Effector CD8-positive, alpha-beta T cell (primary cell): ENCODE data around the gene HNRNPK.

Experiments used
- DNase-seq: peaks from one replicate; lab custom pipeline; 2025; lab: John Stamatoyannopoulos, UW
- total RNA-seq, 4 experiments: gene quantifications; one replicate each; lab custom pipeline; 2026; lab: John Stamatoyannopoulos, UW

HNRNPK gene
- total RNA-seq, result 753 to 1,035 (median 784) reads per million in 4 experiments

DNA sequence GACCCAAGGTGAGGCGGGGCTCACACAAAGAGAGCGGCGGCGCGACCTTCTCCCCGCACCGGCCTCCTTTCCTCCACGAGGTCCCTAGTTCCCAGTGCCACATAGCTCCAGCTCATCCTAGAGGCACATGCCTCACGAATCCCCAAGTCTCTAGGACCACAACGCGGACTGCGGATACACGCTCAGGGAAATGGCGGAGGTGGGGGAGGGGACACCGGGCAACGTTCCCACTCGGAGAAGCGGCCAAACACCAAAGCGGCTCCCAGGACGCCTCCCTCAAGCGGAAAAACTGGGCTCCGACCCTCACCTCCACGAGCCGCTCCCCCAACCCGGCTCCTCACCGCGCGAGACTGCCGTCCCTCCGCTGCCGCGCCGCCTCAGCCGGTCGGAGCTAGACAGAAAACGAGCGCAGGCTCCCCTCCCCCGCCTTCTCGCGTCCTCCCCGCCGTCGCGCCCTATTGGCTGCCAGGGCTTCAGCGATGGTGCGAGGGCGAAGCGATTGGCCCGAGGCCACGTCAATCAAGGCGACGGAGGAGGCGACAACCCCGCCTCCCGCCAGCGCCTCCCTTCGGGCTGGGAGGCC, at the start of gene HNRNPK:
HNRNPK (minus strand) TSS at position 404 of the 583 bp plus-strand sequence. CDS start 1,963 bp downstream, outside the sequence.
- DNase-seq, result peak; percentile 98

DNA sequence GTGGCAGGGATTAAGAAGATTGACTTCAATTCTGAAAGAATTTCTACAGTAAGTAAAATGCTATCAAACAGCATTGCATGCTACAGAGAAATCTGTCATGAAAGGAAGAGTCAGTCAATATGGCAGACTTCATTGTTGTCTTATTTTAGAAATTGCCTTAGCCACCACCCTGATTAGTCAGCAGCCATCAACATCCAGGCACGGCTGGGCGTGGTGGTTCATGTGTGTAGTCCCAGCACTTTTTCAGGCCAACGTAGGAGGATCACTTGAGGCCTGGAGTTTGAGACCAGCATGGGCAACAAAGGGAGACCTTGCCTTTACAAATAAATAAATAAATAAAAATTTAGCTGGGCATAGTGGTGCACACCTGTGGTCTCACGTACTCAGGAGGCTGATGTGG, 47.2 kb upstream of the HNRNPK start:
- DNase-seq, result no peak

DNA sequence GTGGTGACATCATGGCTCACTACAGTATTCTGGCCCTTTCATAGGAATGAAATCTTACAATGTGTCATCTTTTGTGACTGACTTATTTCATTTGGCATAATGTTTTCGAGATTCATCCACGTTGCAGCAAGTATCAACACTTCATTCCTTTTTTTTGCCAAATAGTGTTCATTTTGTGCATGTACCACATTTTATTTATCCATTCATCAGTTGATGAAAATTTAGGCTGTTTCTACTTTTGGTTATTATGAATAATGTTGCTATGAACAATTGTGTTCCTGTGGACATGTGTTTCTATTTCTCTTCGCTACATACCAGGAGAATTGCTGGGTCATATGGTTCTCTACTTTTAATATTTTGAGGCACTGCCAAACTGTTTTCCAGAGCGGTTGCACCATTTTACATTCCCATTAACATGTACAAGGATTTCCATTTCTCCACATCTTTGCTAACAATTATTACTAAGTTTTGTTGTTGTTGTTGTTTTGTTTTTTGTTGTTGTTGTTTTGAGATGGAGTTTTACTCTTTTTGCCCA, 44.1 kb upstream of the HNRNPK start:
- DNase-seq, result no peak

DNA sequence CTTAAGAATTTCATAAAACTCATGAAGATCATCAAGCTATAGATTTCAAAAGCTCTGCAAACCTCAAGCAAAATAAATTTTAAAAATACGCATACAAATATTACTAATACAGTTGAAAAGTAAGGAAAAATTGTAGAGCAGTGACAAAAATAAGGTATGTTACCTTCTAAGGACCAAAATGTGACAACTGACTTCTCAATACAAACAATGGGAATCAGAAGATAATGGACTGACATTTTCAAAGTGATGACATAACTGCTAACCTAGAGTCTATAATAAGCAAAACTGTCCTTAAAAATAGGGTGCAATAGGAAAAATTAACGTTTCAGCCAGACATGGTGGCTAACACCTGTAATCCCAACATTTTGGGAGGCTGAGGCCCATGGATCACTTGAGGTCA, 27.6 kb upstream of the HNRNPK start:
- no peak for DNase-seq

- DNase-seq, result no peak
Measured at GRCh38 chr9:84003246-84003645, 23.2 kb upstream of the HNRNPK start.

GRCh38 chr9:84002344-84002743, 22.3 kb upstream of the HNRNPK start:
- no peak for DNase-seq

- no peak for DNase-seq
Measured at GRCh38 chr9:84001621-84002020, 21.6 kb upstream of the HNRNPK start.

GRCh38 chr9:84000186-84000585, 20.2 kb upstream of the HNRNPK start:
- no peak for DNase-seq

GRCh38 chr9:83999141-83999918, 19.3 kb upstream of the HNRNPK start:
- DNase-seq, result no peak

DNA sequence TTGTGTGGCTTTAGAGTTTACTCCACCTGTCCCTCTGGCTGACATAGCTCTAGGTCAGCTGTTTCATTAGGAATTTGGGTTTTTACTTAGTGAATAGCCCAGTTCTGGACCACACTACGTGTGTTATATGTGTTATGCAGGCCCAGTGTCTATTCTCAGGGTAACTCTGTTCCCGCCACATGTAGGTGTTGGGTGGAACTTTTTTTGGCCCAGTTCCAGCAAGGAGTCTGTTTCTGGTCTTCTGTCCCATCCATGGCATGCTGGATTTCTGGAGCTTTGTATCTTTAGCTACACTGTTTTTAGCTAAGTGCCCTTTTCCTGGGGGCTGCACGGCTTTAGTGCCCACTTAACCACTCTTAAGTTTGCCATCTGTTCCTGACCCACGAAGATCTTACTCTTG, 16.1 kb upstream of the HNRNPK start:
- no peak for DNase-seq

- no peak for DNase-seq
Measured at GRCh38 chr9:83992901-83993300, 12.9 kb upstream of the HNRNPK start.

DNA sequence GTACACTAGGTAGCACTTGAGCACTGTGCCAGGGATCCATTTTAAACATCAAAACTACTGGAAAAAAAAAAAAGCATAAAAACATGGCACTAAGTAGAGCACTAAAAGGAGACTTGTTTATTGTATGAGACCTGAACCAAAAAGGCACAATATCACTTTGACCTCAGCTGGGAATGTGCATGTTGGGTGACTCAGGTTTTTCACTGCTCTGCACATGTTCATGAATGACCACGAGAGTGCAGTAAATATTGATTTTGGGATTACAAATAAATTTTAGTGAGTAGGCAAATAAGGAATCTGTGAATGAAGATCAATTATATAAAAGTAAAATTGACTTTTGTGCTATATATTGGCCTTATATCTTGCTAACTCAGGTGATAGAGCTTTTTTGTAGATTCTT, 12.4 kb upstream of the HNRNPK start:
- DNase-seq, result no peak

- no peak for DNase-seq
Measured at GRCh38 chr9:83991355-83991754, 11.3 kb upstream of the HNRNPK start.

DNA sequence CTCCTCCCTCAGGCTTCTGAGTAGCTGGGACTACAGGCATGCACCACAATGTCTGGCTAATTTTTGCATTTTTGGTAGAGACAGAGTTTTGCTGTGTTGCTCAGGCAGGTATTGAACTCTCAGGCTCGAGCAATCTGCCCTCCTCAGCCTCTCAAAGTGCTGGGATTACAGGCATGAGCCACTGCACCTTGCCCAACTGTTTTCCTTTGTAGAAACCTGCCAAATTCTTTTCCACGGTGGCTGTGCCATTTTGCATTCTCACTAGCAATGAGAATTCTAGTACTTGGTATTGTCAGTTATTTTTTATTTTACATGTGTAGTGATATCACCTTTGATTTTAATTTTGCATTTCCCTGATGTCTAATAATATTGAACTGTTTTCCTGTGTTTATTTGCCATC, 8.4 kb upstream of the HNRNPK start:
- DNase-seq, result no peak

DNA sequence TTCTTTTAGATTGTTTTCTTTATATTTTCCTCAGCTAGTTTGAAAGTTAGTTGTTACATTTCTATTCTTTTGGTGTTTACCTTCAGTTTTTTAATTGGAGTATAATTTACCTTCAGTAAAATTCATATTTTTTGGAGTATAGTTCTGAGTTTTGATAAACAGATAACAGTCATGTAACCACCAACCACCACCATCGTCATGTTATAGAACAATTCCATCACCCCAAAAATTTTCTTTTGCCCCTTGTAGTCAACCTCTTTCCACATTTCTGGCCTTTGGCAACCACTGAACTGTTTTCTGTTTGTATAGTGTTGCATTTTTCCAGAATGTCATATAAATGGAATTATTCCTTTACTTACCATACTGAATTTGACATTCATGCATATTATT, 7.4 kb upstream of the HNRNPK start:
- no peak for DNase-seq

DNA sequence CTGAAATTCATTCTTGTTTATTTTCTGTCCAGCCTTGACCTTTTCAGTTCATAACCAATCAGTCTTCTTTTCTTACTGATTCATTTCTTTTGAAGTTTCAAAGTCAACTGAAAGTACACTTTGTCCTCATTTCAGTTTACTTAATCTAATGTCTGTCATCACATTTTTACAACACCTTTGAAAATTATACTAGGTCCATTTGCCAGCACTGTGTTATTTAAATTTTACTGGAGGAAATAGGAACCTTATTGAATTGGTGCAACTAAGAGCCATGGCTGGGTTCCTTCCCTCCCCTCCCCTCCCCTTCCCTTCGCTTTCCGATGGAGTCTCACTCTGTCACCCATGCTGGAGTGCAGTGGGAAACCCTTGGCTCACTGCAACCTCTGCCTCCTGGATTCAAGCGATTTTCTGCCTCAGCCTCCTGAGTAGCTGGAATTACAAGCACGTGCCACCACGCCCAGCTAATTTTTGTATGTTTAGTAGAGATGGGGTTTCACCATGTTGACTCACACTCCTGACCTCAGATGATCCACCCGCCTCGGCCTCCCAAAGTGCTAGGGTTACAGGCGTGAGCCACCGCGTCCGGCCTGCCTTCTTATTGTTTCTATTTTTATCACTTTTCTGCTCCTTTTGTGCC, 6.9 kb upstream of the HNRNPK start:
- DNase-seq, result no peak

GRCh38 chr9:83986195-83986594, 6.2 kb upstream of the HNRNPK start:
- no peak for DNase-seq

DNA sequence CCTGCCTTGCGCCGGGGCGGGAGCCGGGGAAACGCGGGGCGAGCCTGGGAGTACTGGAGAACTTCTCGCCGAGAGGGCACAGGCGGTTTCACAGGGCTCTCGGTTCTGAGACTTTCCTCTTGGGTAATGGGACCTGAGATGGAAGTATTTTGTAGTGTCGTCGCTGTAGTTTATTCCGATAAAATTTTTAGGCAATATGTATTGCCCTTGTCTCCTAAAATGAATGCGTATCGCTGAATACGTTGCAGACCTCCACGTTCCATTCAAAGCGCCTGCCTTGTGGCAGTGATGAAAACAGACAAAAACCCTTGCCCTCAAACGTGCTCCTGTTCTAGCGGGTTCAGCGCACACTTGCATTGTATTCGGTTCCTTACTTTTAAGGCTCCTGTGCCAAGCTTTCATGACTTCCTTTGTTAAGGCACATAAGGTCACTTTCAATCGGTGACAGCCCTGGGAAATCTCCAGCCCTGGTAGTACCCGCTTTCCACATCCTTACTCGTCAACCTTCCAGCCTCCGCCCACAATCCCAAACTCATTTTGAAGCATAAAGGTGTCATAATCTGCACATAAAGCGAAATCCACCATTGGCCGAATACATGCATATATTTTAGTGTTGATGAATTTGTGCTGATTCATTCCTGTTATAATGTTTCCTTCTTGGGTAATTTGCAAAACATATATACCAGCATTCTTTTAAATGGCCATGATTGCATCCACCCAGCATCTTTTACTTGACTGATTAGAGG, 1.3 kb upstream of the HNRNPK start:
- DNase-seq, result no peak

DNA sequence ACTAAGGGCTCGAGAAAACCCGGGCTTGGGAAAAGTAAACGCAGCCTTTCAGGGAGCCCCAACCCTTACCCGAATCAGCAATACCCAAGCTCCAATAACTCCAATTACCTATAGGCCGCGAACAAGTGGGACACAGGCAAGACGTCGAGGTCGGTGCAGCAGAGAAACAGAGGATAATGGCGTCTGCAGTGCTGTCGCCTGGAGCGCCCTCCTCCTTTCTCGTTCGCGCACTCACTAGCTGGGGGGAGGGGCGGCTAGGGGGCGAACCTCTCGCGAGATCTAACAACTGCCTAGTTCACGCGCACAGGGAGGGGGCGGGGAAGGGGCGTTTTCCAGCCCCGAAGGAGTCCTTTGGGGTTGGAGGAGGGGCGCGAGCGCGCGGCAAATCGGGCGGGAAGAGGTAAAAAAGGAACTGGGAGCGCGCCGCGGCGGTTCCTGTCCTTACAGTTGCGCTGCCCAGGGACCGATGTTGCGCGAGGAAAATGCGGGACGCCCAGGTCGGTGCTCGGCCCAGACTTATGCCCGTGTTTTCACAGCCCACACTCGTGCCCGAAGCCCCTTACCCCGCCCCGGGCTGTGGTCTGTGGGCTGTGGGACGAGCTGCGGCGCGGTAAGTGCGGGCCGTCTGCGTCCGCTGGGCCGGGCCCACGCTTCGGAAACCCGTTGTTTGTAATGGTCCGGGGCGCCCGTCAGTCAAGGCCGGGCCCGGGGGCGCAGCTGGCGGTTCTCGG, 545 bp upstream of the HNRNPK start, which contains the start of gene RMI1:
RMI1 (plus strand) TSS at position 411 of the 731 bp plus-strand sequence. CDS start 20,182 bp downstream, outside the sequence.
- peak; percentile 100 for DNase-seq

- peak; percentile 83 for DNase-seq
Measured at GRCh38 chr9:83978992-83979811, 813 bp downstream of the HNRNPK start.
